Measurements from ENCODE around the gene MTUS2.

DNA sequence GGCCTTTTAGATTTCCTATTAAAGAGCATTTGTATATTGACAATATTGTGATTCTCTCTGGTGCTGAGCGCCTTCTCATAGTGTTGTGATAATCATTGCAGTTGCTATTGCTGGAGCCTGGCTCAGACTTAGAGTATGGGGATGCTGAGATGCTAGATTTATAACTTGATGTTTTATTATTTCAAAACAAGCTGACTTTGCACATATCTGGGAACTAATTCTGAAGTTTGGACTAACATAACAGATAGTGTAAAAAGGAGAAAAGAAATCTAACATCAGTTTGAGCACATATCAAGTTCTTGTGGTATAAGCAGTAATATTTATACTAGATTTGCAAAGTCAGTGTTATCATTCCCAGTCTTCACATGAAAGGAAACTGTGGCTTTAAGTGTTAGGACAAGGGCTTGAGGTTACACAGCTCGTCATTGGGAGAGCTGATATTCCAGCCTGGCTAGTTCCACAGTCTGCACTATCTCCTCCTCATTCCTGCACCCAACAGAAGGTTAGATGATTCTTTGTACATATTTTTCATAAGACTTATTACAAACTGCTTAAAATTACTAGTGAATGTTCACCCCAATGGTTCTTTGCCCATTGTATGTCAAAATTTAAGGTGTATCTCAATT, 279.8 kb downstream of the MTUS2 start:
- TF ChIP-seq POLR2A (IDR thresholded peaks at IDR 0.05; ENCODE audit: low read length) (no peak), GATA1 (IDR thresholded peaks at IDR 0.05; ENCODE audit: low read depth, low read length) (no peak)

Data from erythroblast (primary cell).